Sigmoid colon (tissue), 7 donors: ENCODE results near the gene TKFC. TPM values are rescaled to one million over a fixed set of nuclear protein-coding genes. Genes with fewer than 3 reads are reported as not detected.
A peak's percentile ranks its signal among the peaks of the same experiment; 100 is the strongest.

Experiments
- DNase-seq: peaks from one replicate; pipeline ENCODE4 v3.0.0-alpha.2; 2019
- H3K27ac ChIP-seq, 4 donors: fragments of 200-600 bp; sonication (generic); one replicate each; pipeline ENCODE4 v1.5.1; 2016 to 2019; ENCODE audit warnings: mild to moderate bottlenecking in 1 of 4
- H3K27me3 ChIP-seq, 3 donors: fragments of 200-600 bp; sonication (generic); one replicate each; pipeline ENCODE4 v1.5.1; 2019; ENCODE audit warnings: mild to moderate bottlenecking in 1 of 3
- H3K36me3 ChIP-seq, 4 donors: fragments of 200-600 bp; sonication (generic); one replicate each; pipeline ENCODE4 v1.5.1; 2016 to 2019
- H3K4me1 ChIP-seq, 4 donors: fragments of 200-600 bp; sonication (generic); one replicate each; pipeline ENCODE4 v1.5.1; 2017 to 2019
- H3K4me3 ChIP-seq, 4 donors: fragments of 200-600 bp; sonication (generic); one replicate each; pipeline ENCODE4 v1.5.1; 2017 to 2019; ENCODE audit warnings: mild to moderate bottlenecking in 2 of 4, moderate library complexity in 1 of 4
- H3K9me3 ChIP-seq, 4 donors: fragments of 200-600 bp in 3 of 4; sonication (generic) in 3 of 4; one replicate each; pipeline versions ENCODE4 v1.5.1 to v1.6.1; 2013 to 2019
- CTCF ChIP-seq, 4 experiments: fragments of 450-650 bp in 3 of 4; fragments of 200-600 bp in 1 of 4; IDR thresholded peaks; one replicate each; pipeline ENCODE4 v1.5.1; 2016 to 2019; ENCODE audit warnings: antibody characterized with exemption in 4 of 4, mild to moderate bottlenecking in 3 of 4, moderate library complexity in 2 of 4
- EP300 ChIP-seq, 4 donors: sonication (generic); formaldehyde crosslinking; IDR thresholded peaks; one replicate each; pipeline ENCODE4 v1.6.1; 2017; ENCODE audit warnings: antibody characterized with exemption in 4 of 4
- POLR2A ChIP-seq, 2 donors: fragments of 450-650 bp; IDR thresholded peaks; one replicate each; pipeline ENCODE4 v1.6.1; 2016; ENCODE audit warnings: antibody characterized with exemption in 2 of 2, mild to moderate bottlenecking in 2 of 2, moderate library complexity in 2 of 2
- POLR2AphosphoS5 ChIP-seq, 4 donors: sonication (generic); formaldehyde crosslinking; IDR thresholded peaks; one replicate each; pipeline ENCODE4 v1.6.1; 2017; ENCODE audit warnings: antibody characterized with exemption in 4 of 4
- whole genome bisulfite sequencing, 2 donors: extraction: QIAGEN DNeasy Blood & Tissue Kit; methylation state at CpG; one replicate each; pipeline ENCODE4 v1.1.7; 2013; 5-methylcytosine and 5-hydroxymethylcytosine counted together
- intact Hi-C: fragments of 100-400 bp; cut with DNase I; formaldehyde crosslinking; loops from one replicate; pipeline ENCODE4 v1.15.1; 2023
- polyA plus RNA-seq, 3 donors: library from polyadenylated mRNA; stranded (reverse); fragments of 200-250 nt; gene quantifications; one replicate each; pipeline ENCODE4 v1.2.3, GENCODE V29; 2013
- total RNA-seq, 4 donors: library from RNA; depleted of rRNA; stranded (reverse); fragments of >200 nt; gene quantifications; one replicate each; pipeline ENCODE4 v1.1.0, GENCODE V29; 2016
- donor health status: healthy with polysubstance abuse.
- donor health status: Bipolar disorder and iron deficiency.
- donor health status: healthy.

Gene TKFC
- total and polyA plus RNA-seq, 7 donors: 10.8 to 40.0 (median 12.0) TPM

- no peaks in the 10 kb centered on the region for H3K9me3 ChIP-seq
- whole genome bisulfite sequencing, 2 donors: 92% methylated on average over 9 of the region's 9 CpGs
- H3K27me3 ChIP-seq: no peaks in the 10 kb centered on the region
- peaks cover 6 to 64% (median 40%) of the 10 kb centered on the region in 4 donors for H3K36me3 ChIP-seq
- H3K27ac ChIP-seq: no peak overlapping the region
- no peak for DNase-seq
- no peak overlapping the region for H3K4me3 ChIP-seq
- no peak for TF ChIP-seq POLR2A (IDR thresholded peaks at IDR 0.05)
- no peak for TF ChIP-seq CTCF (IDR thresholded peaks at IDR 0.05)
- TF ChIP-seq POLR2AphosphoS5 (IDR thresholded peaks at IDR 0.05): no peak
- TF ChIP-seq EP300 (IDR thresholded peaks at IDR 0.05): no peak
- intact Hi-C loops: no loop called here
- H3K4me1 ChIP-seq: peaks cover 0 to 23% (median 18%) of the 10 kb centered on the region in 4 donors
Observed at GRCh38 chr11:61328351-61328750, 4.7 kb upstream of the TKFC start.

- intact Hi-C loops: loop anchor here (10.0 kb wide), 1 partner anchor 425 kb away; the partner anchor contains the start of gene PRPF19
- DNase-seq: no peak
- Histone ChIP-seq H3K27me3 (no peaks in the 10 kb centered on the region), H3K4me1 (peaks cover 0 to 30% (median 25%) of the 10 kb centered on the region in 4 donors), H3K4me3 (no peak overlapping the region), H3K36me3 (peaks cover 0 to 49% (median 28%) of the 10 kb centered on the region in 4 donors), H3K9me3 (no peaks in the 10 kb centered on the region), H3K27ac (no peak overlapping the region)
- TF ChIP-seq EP300 (IDR thresholded peaks at IDR 0.05) (no peak), POLR2A (IDR thresholded peaks at IDR 0.05) (no peak), CTCF (IDR thresholded peaks at IDR 0.05) (no peak), POLR2AphosphoS5 (IDR thresholded peaks at IDR 0.05) (no peak)
- WGBS, 2 donors: 96% methylated on average over 4 of the region's 4 CpGs
Observed at GRCh38 chr11:61329871-61330270, 3.2 kb upstream of the TKFC start.

- H3K27me3 ChIP-seq: no peaks in the 10 kb centered on the region
- intact Hi-C loops: loop anchor here (10.0 kb wide), 1 partner anchor 427 kb away; the partner anchor contains the start of gene PRPF19
- TF ChIP-seq CTCF (IDR thresholded peaks at IDR 0.05) (no peak), POLR2A (IDR thresholded peaks at IDR 0.05) (no peak), EP300 (IDR thresholded peaks at IDR 0.05) (no peak)
- no peaks in the 10 kb centered on the region for H3K9me3 ChIP-seq
- H3K27ac ChIP-seq: peak overlapping the region in 2 of 4 donors; percentile 87 to 92
- WGBS, 2 donors: 66 to 76% methylated on average over 6 of the region's 6 CpGs
- peak overlapping the region in 3 of 4 donors; percentile 79 to 95 (median 90) for H3K4me3 ChIP-seq
- peaks cover 0 to 31% (median 15%) of the 10 kb centered on the region in 4 donors for H3K36me3 ChIP-seq
- no peak for DNase-seq
- H3K4me1 ChIP-seq: peaks cover 0 to 34% (median 26%) of the 10 kb centered on the region in 4 donors
Observed at GRCh38 chr11:61331651-61332050, 1.4 kb upstream of the TKFC start.

GRCh38 chr11:61332281-61332796 is 689 bp upstream of the TKFC start:
- TF ChIP-seq POLR2A (IDR thresholded peaks at IDR 0.05) (no peak), CTCF (IDR thresholded peaks at IDR 0.05) (no peak), POLR2AphosphoS5 (IDR thresholded peaks at IDR 0.05) (no peak), EP300 (IDR thresholded peaks at IDR 0.05) (no peak)
- no peaks in the 10 kb centered on the region for H3K9me3 ChIP-seq
- H3K36me3 ChIP-seq: peaks cover 0 to 24% (median 12%) of the 10 kb centered on the region in 4 donors
- peak overlapping the region; percentile 79 to 96 (median 92) for H3K4me3 ChIP-seq
- WGBS, 2 donors: 1% methylated on average over 24 of the region's 24 CpGs
- DNase-seq: no peak
- H3K27me3 ChIP-seq: no peaks in the 10 kb centered on the region
- intact Hi-C loops: loop anchor here (10.0 kb wide), 1 partner anchor 428 kb away; the partner anchor contains the start of gene PRPF19
- peak overlapping the region; percentile 86 to 95 (median 90) for H3K27ac ChIP-seq
- H3K4me1 ChIP-seq: peaks cover 0 to 34% (median 26%) of the 10 kb centered on the region in 4 donors
